Esophagus squamous epithelium (tissue), 4 donors: Measurements from ENCODE around the gene POLDIP3.

Experiments used
- POLR2A ChIP-seq, 4 donors: fragments of 450-650 bp; IDR thresholded peaks; one replicate each; pipeline ENCODE4 v1.6.1; 2017; ENCODE audit warnings: antibody characterized with exemption in 4 of 4, mild to moderate bottlenecking in 4 of 4, moderate library complexity in 3 of 4
- TF ChIP-seq, protein P1 (sequence below), 6 experiments: fragments of 450-650 bp in 4 of 6; fragments of 200-600 bp in 2 of 6; sonication (generic) in 2 of 6; IDR thresholded peaks; one replicate each; pipeline ENCODE4 v1.5.1; 2016 to 2019; ENCODE audit warnings: antibody characterized with exemption in 6 of 6, mild to moderate bottlenecking in 4 of 6, moderate library complexity in 4 of 6

DNA sequence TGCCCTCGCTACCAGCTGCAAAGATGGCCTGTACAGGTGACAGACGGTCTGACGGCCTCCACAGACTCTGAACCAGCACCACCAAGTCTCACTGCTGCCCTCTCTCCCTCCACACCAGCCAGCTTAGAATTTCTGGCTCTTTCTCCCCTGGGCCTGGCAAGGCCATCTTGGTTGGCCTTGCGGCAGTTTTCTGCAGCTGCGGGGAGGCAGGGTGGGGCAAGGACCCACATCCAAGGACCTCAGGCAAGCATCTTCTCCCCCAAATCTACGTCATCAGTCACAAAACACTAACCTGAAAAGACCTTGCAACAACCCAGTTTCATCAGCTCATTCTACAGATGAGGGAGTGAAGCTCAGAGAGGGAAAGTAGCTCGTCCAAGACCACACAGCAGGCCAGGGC, 11.7 kb upstream of the POLDIP3 start:
- TF ChIP-seq, protein P1, sequence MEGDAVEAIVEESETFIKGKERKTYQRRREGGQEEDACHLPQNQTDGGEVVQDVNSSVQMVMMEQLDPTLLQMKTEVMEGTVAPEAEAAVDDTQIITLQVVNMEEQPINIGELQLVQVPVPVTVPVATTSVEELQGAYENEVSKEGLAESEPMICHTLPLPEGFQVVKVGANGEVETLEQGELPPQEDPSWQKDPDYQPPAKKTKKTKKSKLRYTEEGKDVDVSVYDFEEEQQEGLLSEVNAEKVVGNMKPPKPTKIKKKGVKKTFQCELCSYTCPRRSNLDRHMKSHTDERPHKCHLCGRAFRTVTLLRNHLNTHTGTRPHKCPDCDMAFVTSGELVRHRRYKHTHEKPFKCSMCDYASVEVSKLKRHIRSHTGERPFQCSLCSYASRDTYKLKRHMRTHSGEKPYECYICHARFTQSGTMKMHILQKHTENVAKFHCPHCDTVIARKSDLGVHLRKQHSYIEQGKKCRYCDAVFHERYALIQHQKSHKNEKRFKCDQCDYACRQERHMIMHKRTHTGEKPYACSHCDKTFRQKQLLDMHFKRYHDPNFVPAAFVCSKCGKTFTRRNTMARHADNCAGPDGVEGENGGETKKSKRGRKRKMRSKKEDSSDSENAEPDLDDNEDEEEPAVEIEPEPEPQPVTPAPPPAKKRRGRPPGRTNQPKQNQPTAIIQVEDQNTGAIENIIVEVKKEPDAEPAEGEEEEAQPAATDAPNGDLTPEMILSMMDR (IDR thresholded peaks at IDR 0.05), result no peak
- TF ChIP-seq POLR2A (IDR thresholded peaks at IDR 0.05), result no peak
